HCT116 (cell line): ENCODE data around the gene KY.

Experiments used
- ATF3 ChIP-seq: IDR thresholded peaks from 2 replicates; pipeline ENCODE4 v1.6.1; 2012
- CTCF ChIP-seq, 3 experiments: fragments of 200-600 bp in 1 of 3; sonication (generic) in 1 of 3; IDR thresholded peaks in 2 of 3; conservative IDR thresholded peaks in 1 of 3; 2 replicates each; pipeline ENCODE4 v1.5.1; 2012 to 2017; ENCODE audit warnings: low read depth in 2 of 3, low read length in 2 of 3, antibody characterized with exemption in 1 of 3, borderline replicate concordance in 1 of 3, control low read depth in 1 of 3, mild to moderate bottlenecking in 1 of 3, mixed read lengths in 1 of 3, mixed run types in 1 of 3, moderate library complexity in 1 of 3; ENCODE audit not compliant: insufficient read depth in 1 of 3
- EGR1 ChIP-seq: IDR thresholded peaks from 2 replicates; pipeline ENCODE4 v1.6.1; 2012; ENCODE audit warnings: low read depth
- EZH2 ChIP-seq: fragments of 200-600 bp; sonication (generic); IDR thresholded peaks from 2 replicates; pipeline ENCODE4 v1.6.1; 2017; ENCODE audit warnings: antibody characterized with exemption, mixed run types
- JUND ChIP-seq: IDR thresholded peaks from 2 replicates; pipeline ENCODE4 v1.6.1; 2012
- MAX ChIP-seq: IDR thresholded peaks from 2 replicates; pipeline ENCODE4 v1.6.1; 2012
- POLR2A ChIP-seq: IDR thresholded peaks from 2 replicates; pipeline ENCODE4 v1.7.0; 2011; ENCODE audit warnings: borderline replicate concordance; ENCODE audit not compliant: insufficient read depth, insufficient read length; ENCODE audit errors: extremely low read depth
- POLR2AphosphoS5 ChIP-seq: IDR thresholded peaks from 2 replicates; pipeline ENCODE4 v1.6.1; 2011; ENCODE audit warnings: mild to moderate bottlenecking, low read depth, low read length, moderate library complexity
- RAD21 ChIP-seq: IDR thresholded peaks from 2 replicates; pipeline ENCODE4 v1.6.1; 2012; ENCODE audit warnings: low read depth, mild to moderate bottlenecking
- REST ChIP-seq: IDR thresholded peaks from 2 replicates; pipeline ENCODE4 v1.6.1; 2012; ENCODE audit warnings: low read depth
- SIN3A ChIP-seq: IDR thresholded peaks from 2 replicates; pipeline ENCODE4 v1.6.1; 2012; ENCODE audit warnings: low read depth
- SP1 ChIP-seq: IDR thresholded peaks from 2 replicates; pipeline ENCODE4 v1.6.1; 2012; ENCODE audit warnings: low read depth
- YY1 ChIP-seq: IDR thresholded peaks from 2 replicates; pipeline ENCODE4 v1.6.1; 2011; ENCODE audit warnings: low read length, low read depth, moderate library complexity, mild to moderate bottlenecking; ENCODE audit not compliant: insufficient replicate concordance; ENCODE audit errors: extremely low read depth
- ZFX ChIP-seq: fragments of 450-650 bp; IDR thresholded peaks from 2 replicates; pipeline ENCODE4 v1.6.1; 2017

GRCh38 chr3:134608023-134608770, 42.6 kb downstream of the KY start:
- TF ChIP-seq POLR2AphosphoS5: no peak
- TF ChIP-seq CTCF (IDR thresholded peaks at IDR 0.05 in 2 of 3, conservative IDR thresholded peaks at IDR 0.05 in 1 of 3; ENCODE audit: borderline replicate concordance in 1 of 3, insufficient read depth in 1 of 3, low read depth in 2 of 3, low read length in 2 of 3): no peak
- TF ChIP-seq YY1: no peak
- no peak for TF ChIP-seq REST
- TF ChIP-seq POLR2A: no peak
- no peak for TF ChIP-seq EZH2
- TF ChIP-seq SIN3A: no peak
- TF ChIP-seq RAD21: no peak
- TF ChIP-seq ZFX: no peak
- no peak for TF ChIP-seq EGR1
- no peak for TF ChIP-seq ATF3
- no peak for TF ChIP-seq MAX
- TF ChIP-seq SP1: no peak
- TF ChIP-seq JUND: no peak
